SH-SY5Y (cell line): Measurements from ENCODE around the gene UNC13A.

ENCODE experiments used
- GATA2 ChIP-seq: IDR thresholded peaks from 2 replicates; pipeline ENCODE4 v1.6.1; 2011; ENCODE audit warnings: mild to moderate bottlenecking, low read depth, low read length
- GATA3 ChIP-seq: IDR thresholded peaks from 2 replicates; pipeline ENCODE4 v1.6.1; 2011; ENCODE audit warnings: low read depth, mild to moderate bottlenecking, low read length, moderate library complexity

The UNC13A gene

DNA sequence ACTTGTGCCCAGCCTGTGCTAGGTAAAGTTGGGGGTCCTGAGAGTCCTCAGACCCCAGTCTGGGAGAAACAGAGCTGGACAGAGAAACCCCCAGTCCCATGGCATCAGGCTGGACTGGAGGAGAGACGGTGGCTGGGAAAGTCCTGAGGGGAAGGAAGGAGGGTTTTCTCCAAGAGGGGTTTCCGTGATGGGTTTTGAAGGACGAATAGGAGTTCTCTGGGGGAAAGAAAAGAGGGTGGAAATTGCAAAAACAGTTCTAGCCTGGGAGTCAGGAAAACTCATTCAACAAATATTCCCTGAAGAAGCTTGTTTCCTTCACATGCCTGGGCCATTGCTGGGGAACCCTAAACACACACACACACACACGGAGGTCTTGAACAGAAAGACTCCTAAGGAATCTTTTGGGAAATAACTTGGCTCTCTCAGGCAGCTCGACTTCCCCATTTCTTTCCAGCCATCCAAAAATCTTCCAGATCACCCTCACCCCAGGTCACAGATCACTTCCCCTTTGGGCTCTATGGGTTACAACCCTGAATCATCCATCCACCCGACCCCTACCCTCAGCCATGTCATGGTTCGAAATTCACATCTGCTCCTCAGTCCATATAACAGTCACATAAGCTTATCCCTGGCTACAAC, 85.2 kb downstream of the UNC13A start:
- no peak for TF ChIP-seq GATA3
- TF ChIP-seq GATA2, result no peak

DNA sequence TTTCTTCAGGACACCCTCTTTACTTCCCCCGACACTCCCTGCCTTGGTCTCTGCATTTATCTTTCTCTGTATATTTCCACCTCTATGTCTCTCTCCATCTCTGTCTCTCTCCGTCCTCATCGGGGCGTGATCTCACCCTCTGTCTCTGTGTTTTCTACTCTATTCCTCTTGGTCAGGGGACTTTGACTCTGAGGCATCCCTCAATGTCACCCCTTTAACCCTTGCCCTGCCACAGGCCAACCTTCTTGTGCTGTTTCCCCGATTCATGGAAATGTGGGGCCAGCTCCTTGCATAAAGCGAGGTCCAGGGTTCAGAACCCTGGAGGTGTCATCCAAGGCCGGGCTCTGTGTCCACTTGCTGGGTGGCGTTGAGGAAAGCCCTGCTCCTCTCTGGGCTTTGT, 85.9 kb downstream of the UNC13A start:
- TF ChIP-seq GATA3, result no peak
- no peak for TF ChIP-seq GATA2

DNA sequence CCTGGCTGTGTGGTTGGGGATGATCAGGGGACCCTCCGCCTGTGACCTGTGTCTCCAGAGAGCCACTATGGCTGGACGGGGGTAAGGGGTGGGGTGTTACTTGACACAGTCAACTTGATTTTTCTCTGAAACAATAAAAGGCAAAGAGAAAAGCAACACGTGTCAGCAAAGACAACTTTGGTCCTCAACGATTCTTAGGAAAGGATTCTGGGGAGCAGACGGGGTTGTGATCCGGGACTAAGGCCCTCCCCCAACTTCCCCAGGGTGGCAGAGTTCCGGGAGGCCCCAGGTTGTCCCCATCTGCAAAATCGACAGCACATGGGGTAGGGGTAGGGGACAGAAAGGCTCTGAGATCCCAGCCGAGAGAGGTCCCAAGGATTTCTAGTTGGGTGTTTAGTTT, 86.5 kb downstream of the UNC13A start:
- no peak for TF ChIP-seq GATA3
- TF ChIP-seq GATA2, result no peak

DNA sequence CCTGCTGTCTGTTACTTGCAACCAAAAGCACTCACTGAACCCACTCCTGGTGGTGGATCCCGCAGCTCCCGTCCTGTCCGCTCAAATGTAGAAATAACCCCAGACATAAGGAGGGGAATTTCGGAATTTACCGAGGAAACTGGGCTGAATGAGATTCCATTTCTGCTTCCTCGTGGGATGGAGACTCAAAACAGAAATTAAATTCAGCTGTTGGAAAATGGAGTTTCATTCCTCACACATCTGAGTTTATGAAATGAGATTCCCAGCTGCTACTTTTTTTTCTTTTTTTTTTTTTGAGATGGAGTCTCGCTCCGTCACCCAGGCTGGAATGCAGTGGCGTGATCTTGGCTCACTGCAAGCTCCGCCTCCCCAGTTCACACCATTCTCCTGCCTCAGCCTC, 88.4 kb downstream of the UNC13A start:
- TF ChIP-seq GATA2, result no peak
- no peak for TF ChIP-seq GATA3

DNA sequence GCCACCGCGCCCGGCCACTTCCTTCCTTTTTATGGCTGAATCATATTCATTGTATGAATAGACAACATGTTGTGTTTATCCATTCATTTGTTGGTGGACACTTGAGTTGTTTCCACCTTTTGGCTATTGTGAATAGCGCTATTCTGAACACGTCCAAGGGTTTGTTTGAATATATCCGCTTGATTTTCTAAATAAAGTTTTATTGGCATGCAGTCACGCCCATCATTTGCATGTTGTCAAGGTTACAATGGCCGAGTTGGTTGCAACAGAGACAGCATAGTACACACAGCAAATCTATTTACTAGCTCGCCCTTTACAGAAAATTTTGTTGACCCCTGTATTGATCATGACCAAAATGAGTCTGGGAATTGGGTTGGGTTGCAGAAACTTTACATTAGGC, 89.2 kb downstream of the UNC13A start:
- TF ChIP-seq GATA3 (no peak), GATA2 (no peak)

DNA sequence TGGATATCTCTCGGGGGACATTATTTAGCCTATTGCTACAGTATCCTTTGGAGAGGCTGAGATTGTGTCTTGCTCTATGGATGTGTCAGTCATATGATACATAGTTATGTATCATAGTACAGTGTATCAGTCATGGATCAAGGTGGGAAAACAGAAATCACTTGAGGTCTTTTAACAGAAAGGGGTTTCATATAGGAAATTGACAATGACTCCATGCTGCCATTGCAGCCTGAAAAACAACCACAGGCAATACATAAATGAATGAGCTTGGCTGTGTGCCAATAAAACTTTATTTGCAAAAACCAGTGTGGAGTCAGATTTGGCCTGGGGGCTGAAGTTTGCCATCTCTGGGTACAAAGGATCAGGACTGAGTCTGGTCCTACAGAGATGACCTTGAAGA, 97.3 kb downstream of the UNC13A start:
- TF ChIP-seq GATA2 (no peak), GATA3 (no peak)

- TF ChIP-seq GATA2 (no peak), GATA3 (no peak)
Measured at GRCh38 chr19:17584132-17584531, 104.0 kb downstream of the UNC13A start.

GRCh38 chr19:17582613-17583012, 105.5 kb downstream of the UNC13A start:
- TF ChIP-seq GATA2, result no peak
- TF ChIP-seq GATA3, result no peak

- TF ChIP-seq GATA2 (no peak), GATA3 (no peak)
Measured at GRCh38 chr19:17581211-17581874, 106.8 kb downstream of the UNC13A start.

DNA sequence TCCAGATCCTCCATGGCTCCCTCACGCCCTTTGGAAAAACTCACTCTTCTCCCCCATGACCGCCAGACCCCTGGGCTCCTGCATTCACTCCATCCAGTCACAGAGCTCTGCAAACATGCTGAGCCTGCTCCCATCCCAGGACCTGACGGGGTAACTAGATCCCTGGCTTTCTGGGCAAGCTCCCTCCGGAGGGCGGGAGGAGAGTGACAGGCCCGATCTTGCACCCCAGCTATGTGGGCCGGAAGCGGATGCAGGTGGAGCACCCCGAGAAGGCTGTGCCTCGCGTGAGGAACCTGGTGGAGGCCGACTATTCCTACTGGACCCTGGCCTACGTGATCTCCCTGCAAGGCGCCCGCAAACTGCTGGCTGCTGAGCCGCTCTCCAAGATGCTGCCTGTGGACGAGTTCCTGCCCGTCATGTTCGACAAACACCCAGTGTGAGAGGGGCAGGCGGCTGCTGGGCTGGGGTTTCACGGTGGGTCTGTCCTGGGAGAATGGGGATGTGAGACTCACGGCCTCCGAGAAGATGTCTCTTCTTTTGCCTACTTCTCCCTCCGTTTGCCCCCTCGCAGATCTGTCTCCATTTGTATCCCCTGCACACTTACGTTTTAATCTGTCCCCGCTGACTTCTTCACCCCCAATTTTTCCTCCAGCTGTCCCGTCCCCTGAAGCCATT, 107.5 kb downstream of the UNC13A start:
- TF ChIP-seq GATA3 (no peak), GATA2 (no peak)

- TF ChIP-seq GATA2, result no peak
- TF ChIP-seq GATA3, result no peak
Measured at GRCh38 chr19:17579661-17580244, 108.4 kb downstream of the UNC13A start.

GRCh38 chr19:17577457-17578097, 110.6 kb downstream of the UNC13A start:
- TF ChIP-seq GATA2 (no peak; the same call in 1 of the 2 replicates), GATA3 (no peak)

GRCh38 chr19:17576758-17577456, 111.2 kb downstream of the UNC13A start:
- no peak for TF ChIP-seq GATA3
- TF ChIP-seq GATA2, result no peak
